Dermis blood vessel endothelial cell (primary cell): ENCODE data around the gene R3HDM2. TPM values are rescaled to one million over a fixed set of nuclear protein-coding genes. Genes with fewer than 3 reads are reported as not detected.
A peak's percentile ranks its signal among the peaks of the same experiment; 100 is the strongest.

Experiments
- DNase-seq: peaks from one replicate; pipeline ENCODE4 v3.0.0; 2010
- total RNA-seq: library from RNA; depleted of rRNA; stranded (reverse); fragments of >200 nt; gene quantifications from 2 replicates; pipeline ENCODE4 v1.2.3, GENCODE V29; 2014

R3HDM2 gene
- total RNA-seq, 1 donor from 2014 or later: 8.8 TPM

- no peak for DNase-seq
Measured at GRCh38 chr12:57226588-57227314, 204.1 kb downstream of the R3HDM2 start.

- DNase-seq: no peak
Measured at GRCh38 chr12:57225680-57226210, 205.1 kb downstream of the R3HDM2 start.

- DNase-seq: peak; percentile 64
Measured at GRCh38 chr12:57224973-57225679, 205.7 kb downstream of the R3HDM2 start.

- DNase-seq: no peak
Measured at GRCh38 chr12:57224278-57224972, 206.4 kb downstream of the R3HDM2 start.

GRCh38 chr12:57223191-57224165 lies 207.4 kb downstream of the R3HDM2 start:
- DNase-seq: no peak

GRCh38 chr12:57222286-57223190 lies 208.3 kb downstream of the R3HDM2 start:
- DNase-seq: no peak

- no peak for DNase-seq
Measured at GRCh38 chr12:57221169-57221917, 209.5 kb downstream of the R3HDM2 start.

- no peak for DNase-seq
Measured at GRCh38 chr12:57220770-57221168, 210.1 kb downstream of the R3HDM2 start.

- DNase-seq: no peak
Measured at GRCh38 chr12:57219993-57220754, 210.7 kb downstream of the R3HDM2 start.

GRCh38 chr12:57219205-57219992 lies 211.4 kb downstream of the R3HDM2 start:
- DNase-seq: no peak

- DNase-seq: no peak
Measured at GRCh38 chr12:57218030-57218853, 212.6 kb downstream of the R3HDM2 start.

- DNase-seq: no peak
Measured at GRCh38 chr12:57216921-57217879, 213.6 kb downstream of the R3HDM2 start.

- DNase-seq: no peak
Measured at GRCh38 chr12:57216014-57216911, 214.6 kb downstream of the R3HDM2 start, which contains the start of gene NXPH4. TSS of gene NXPH4 (plus strand) at chr12:57216794. CDS start at chr12:57216970, 176 bp downstream.

GRCh38 chr12:57215668-57216013 lies 215.2 kb downstream of the R3HDM2 start:
- DNase-seq: no peak

- DNase-seq: no peak
Measured at GRCh38 chr12:57215065-57215464, 215.8 kb downstream of the R3HDM2 start.
